Transverse colon (tissue), 4 donors: ENCODE data around the gene GNG7. TPM values are rescaled to one million over a fixed set of nuclear protein-coding genes. Genes with fewer than 3 reads are reported as not detected.
"Not testable (repeated sequence)": the region's sequence is repeated elsewhere in the genome, so short reads cannot be mapped to it uniquely, and the experiment has no call there.

Source experiments
- DNase-seq: peaks from one replicate; pipeline ENCODE4 v3.0.0-alpha.2; 2019
- H3K27ac ChIP-seq, 4 donors: fragments of 200-600 bp; sonication (generic); 2 replicates each; pipeline ENCODE4 v1.5.1; 2016 to 2018; ENCODE audit warnings: inconsistent platforms in 4 of 4
- H3K27me3 ChIP-seq: fragments of 200-600 bp; sonication (generic); 2 replicates; pipeline ENCODE4 v1.5.1; 2017; ENCODE audit warnings: inconsistent platforms
- H3K36me3 ChIP-seq, 4 donors: fragments of 200-600 bp; sonication (generic); 2 replicates each; pipeline ENCODE4 v1.5.1; 2017 to 2019; ENCODE audit warnings: inconsistent platforms in 4 of 4
- H3K4me1 ChIP-seq, 4 donors: fragments of 200-600 bp; sonication (generic); 2 replicates each; pipeline ENCODE4 v1.5.1; 2017 to 2020; ENCODE audit warnings: inconsistent platforms in 4 of 4
- H3K4me3 ChIP-seq, 4 donors: fragments of 200-600 bp; sonication (generic); 1 replicate in 1 of 4; 2 replicates in 3 of 4; pipeline versions ENCODE4 v1.5.1 to v1.6.1; 2017 to 2019; ENCODE audit warnings: inconsistent platforms in 4 of 4
- H3K9me3 ChIP-seq, 2 donors: fragments of 200-600 bp; sonication (generic); 2 replicates each; pipeline ENCODE4 v1.5.1; 2017 to 2019; ENCODE audit warnings: inconsistent platforms in 2 of 2
- CTCF ChIP-seq, 5 experiments: fragments of 200-600 bp in 3 of 5; fragments of 450-650 bp in 2 of 5; sonication (generic) in 3 of 5; IDR thresholded peaks; 1 replicate in 2 of 5; 2 replicates in 3 of 5; pipeline ENCODE4 v1.5.1; 2016 to 2017; ENCODE audit warnings: antibody characterized with exemption in 5 of 5, inconsistent platforms in 3 of 5, mild to moderate bottlenecking in 2 of 5, moderate library complexity in 1 of 5
- EP300 ChIP-seq: sonication (generic); formaldehyde crosslinking; IDR thresholded peaks from one replicate; pipeline ENCODE4 v1.6.1; 2017; ENCODE audit warnings: antibody characterized with exemption, low read depth
- POLR2A ChIP-seq: fragments of 450-650 bp; IDR thresholded peaks from one replicate; pipeline ENCODE4 v1.6.1; 2016; ENCODE audit warnings: antibody characterized with exemption, mild to moderate bottlenecking, moderate library complexity
- POLR2AphosphoS5 ChIP-seq, 3 donors: sonication (generic); formaldehyde crosslinking; IDR thresholded peaks; one replicate each; pipeline ENCODE4 v1.6.1; 2016; ENCODE audit warnings: antibody characterized with exemption in 3 of 3
- WGBS, 2 donors: methylation state at CpG; one replicate each; pipeline ENCODE4 v1.1.5; 2018; ENCODE audit warnings: low coverage in 1 of 2; 5-methylcytosine and 5-hydroxymethylcytosine counted together
- in situ Hi-C, 4 donors: fragments of 200-750 bp; cut with MboI; loops; one replicate each; pipeline versions ENCODE4 v1.15.0 to v1.15.1; 2017; ENCODE audit warnings: low sequenced_read_pairs in 3 of 4, low pct_ligation_motif_present in 1 of 4, low pct_unique_long_range_greater_than_20kb in 1 of 4
- intact Hi-C: fragments of 100-400 bp; cut with DNase I; formaldehyde crosslinking; loops from one replicate; pipeline ENCODE4 v1.15.1; 2023; ENCODE audit warnings: low total_unique reads
- total RNA-seq, 4 donors: library from RNA; depleted of rRNA; stranded (reverse); fragments of >200 nt; gene quantifications; one replicate each; pipeline ENCODE4 v1.1.0, GENCODE V29; 2016

The GNG7 gene
- total RNA-seq, 4 donors from 2014 or later, result 1.6 to 13.1 (median 4.0) TPM

- in situ Hi-C loops (no loop called here), intact Hi-C loops (no loop called here)
- Histone ChIP-seq H3K27ac (peak overlapping the region; percentile 42 to 74 (median 71)), H3K36me3 (no peaks in the 10 kb centered on the region), H3K9me3 (no peaks in the 10 kb centered on the region), H3K27me3 (no peaks in the 10 kb centered on the region), H3K4me1 (peaks cover 0 to 23% (median 20%) of the 10 kb centered on the region in 4 donors), H3K4me3 (no peak overlapping the region)
- peak; percentile 69 for DNase-seq
- WGBS, 2 donors, result 44% methylated on average over 16 of the region's 17 CpGs; no CpG with 5 or more reads in 1 of the 2 donors
- TF ChIP-seq CTCF (IDR thresholded peaks at IDR 0.05), result no peak
- TF ChIP-seq POLR2A, result peak; percentile 23
- TF ChIP-seq EP300, result peak; percentile 79
- TF ChIP-seq POLR2AphosphoS5 (IDR thresholded peaks at IDR 0.05), result peak; percentile 52 to 64 (median 55)
Measured at GRCh38 chr19:2627319-2627829, 75.1 kb downstream of the GNG7 start.

GRCh38 chr19:2625434-2625833 lies 77.1 kb downstream of the GNG7 start:
- H3K27ac ChIP-seq, result peak overlapping the region; percentile 52 to 69 (median 58)
- H3K27me3 ChIP-seq, result no peaks in the 10 kb centered on the region
- WGBS, 2 donors, result 62 to 70% methylated on average over 2 to 9 of the region's 9 CpGs
- no peak overlapping the region for H3K4me3 ChIP-seq
- no peaks in the 10 kb centered on the region for H3K36me3 ChIP-seq
- intact Hi-C loops (no loop called here), in situ Hi-C loops (no loop called here)
- peaks cover 0 to 30% (median 20%) of the 10 kb centered on the region in 4 donors for H3K4me1 ChIP-seq
- peak; percentile 75 for DNase-seq
- peak in 1 of 3 donors; percentile 55 for TF ChIP-seq POLR2AphosphoS5 (IDR thresholded peaks at IDR 0.05)
- no peak for TF ChIP-seq EP300
- no peaks in the 10 kb centered on the region for H3K9me3 ChIP-seq

DNA sequence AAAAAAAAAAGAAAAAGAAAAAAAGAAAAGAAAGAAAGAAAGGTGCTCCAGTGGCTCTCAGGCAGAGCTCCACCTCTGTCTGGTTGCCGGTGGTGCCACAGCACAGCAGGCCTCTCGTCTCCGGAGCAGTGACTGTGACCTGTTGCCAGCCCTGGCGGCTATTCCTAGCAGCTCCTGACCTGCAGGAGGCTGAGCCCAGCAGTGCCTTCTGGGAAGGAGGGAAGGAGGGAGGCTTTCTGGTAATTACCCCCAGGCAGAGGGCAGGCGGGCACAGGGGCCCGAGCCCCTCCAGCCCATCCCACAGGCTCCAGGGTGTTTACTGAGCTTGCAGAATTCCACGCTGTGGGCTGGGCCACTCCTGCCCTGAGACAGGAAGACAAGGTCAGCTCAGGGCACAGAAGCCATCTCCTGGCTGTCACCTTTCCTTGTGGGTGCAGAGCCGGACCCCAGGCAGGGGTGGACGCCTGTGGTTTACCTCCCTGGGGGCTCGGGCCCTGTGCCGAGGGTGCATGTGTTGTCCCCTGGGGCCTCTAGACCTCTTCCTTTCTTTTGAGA lies 77.9 kb downstream of the GNG7 start:
- H3K4me1 ChIP-seq, result peaks cover 0 to 32% (median 20%) of the 10 kb centered on the region in 4 donors
- H3K4me3 ChIP-seq, result no peak overlapping the region
- TF ChIP-seq POLR2AphosphoS5 (IDR thresholded peaks at IDR 0.05) (no peak), CTCF (IDR thresholded peaks at IDR 0.05) (peak in 2 of 5 experiments; percentile 12 to 26)
- 52 to 60% methylated on average over 1 to 11 of the region's 11 CpGs for WGBS, 2 donors
- DNase-seq, result no peak
- H3K36me3 ChIP-seq, result no peaks in the 10 kb centered on the region
- in situ Hi-C loops, result loop anchor here in 1 of 4 donors (25.0 kb wide), 1 partner anchor 312 kb away; the partner anchor contains the start of gene LINGO3
- H3K27me3 ChIP-seq, result no peaks in the 10 kb centered on the region
- H3K9me3 ChIP-seq, result no peaks in the 10 kb centered on the region
- intact Hi-C loops, result no loop called here
- H3K27ac ChIP-seq, result peak overlapping the region; percentile 52 to 69 (median 58)

- no peak for DNase-seq
- in situ Hi-C loops (loop anchor here in 1 of 4 donors (25.0 kb wide), 1 partner anchor 311 kb away; the partner anchor contains the start of gene LINGO3), intact Hi-C loops (no loop called here)
- Histone ChIP-seq H3K27ac (peak overlapping the region in 1 of 4 donors; percentile 31), H3K4me3 (no peak overlapping the region), H3K4me1 (peaks cover 0 to 36% (median 15%) of the 10 kb centered on the region in 4 donors), H3K36me3 (no peaks in the 10 kb centered on the region), H3K27me3 (no peaks in the 10 kb centered on the region), H3K9me3 (no peaks in the 10 kb centered on the region)
- 83 to 85% methylated on average over 5 to 12 of the region's 12 CpGs for WGBS, 2 donors
- TF ChIP-seq CTCF (IDR thresholded peaks at IDR 0.05) (no peak), POLR2AphosphoS5 (IDR thresholded peaks at IDR 0.05) (no peak), EP300 (no peak), POLR2A (no peak)
Measured at GRCh38 chr19:2623798-2624197, 78.7 kb downstream of the GNG7 start.

GRCh38 chr19:2622371-2622961 lies 80.0 kb downstream of the GNG7 start:
- DNase-seq, intact Hi-C loops, H3K36me3 ChIP-seq, H3K9me3 ChIP-seq, H3K4me3 ChIP-seq, H3K27me3 ChIP-seq: not testable (repeated sequence)
- peak overlapping the region in 2 of 4 donors; percentile 55 to 74 for H3K27ac ChIP-seq
- in situ Hi-C loops, result loop anchor here in 1 of 4 donors (25.0 kb wide), 1 partner anchor 310 kb away; the partner anchor contains the start of gene LINGO3
- H3K4me1 ChIP-seq, result peaks cover 0 to 42% (median 12%) of the 10 kb centered on the region in 4 donors
- WGBS, 2 donors, result 73 to 88% methylated on average over 9 to 40 of the region's 40 CpGs
